Uterine smooth muscle cell (primary cell): ENCODE results near the gene TMEM147. TPM values are rescaled to one million over a fixed set of nuclear protein-coding genes. Genes with fewer than 3 reads are reported as not detected.

ENCODE experiments used
- total RNA-seq: library from RNA; depleted of rRNA; stranded (reverse); fragments of >200 nt; gene quantifications from 2 replicates; pipeline ENCODE4 v1.2.3, GENCODE V29; 2014

TMEM147 gene, protein sequence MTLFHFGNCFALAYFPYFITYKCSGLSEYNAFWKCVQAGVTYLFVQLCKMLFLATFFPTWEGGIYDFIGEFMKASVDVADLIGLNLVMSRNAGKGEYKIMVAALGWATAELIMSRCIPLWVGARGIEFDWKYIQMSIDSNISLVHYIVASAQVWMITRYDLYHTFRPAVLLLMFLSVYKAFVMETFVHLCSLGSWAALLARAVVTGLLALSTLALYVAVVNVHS
- 80.7 and 104 TPM in 2 replicates for total RNA-seq

GRCh38 chr19:35545001-35545854 lies at the start of gene TMEM147:
TSS of gene TMEM147 (plus strand) at chr19:35545626. CDS start at chr19:35545740, 114 bp downstream.

DNA sequence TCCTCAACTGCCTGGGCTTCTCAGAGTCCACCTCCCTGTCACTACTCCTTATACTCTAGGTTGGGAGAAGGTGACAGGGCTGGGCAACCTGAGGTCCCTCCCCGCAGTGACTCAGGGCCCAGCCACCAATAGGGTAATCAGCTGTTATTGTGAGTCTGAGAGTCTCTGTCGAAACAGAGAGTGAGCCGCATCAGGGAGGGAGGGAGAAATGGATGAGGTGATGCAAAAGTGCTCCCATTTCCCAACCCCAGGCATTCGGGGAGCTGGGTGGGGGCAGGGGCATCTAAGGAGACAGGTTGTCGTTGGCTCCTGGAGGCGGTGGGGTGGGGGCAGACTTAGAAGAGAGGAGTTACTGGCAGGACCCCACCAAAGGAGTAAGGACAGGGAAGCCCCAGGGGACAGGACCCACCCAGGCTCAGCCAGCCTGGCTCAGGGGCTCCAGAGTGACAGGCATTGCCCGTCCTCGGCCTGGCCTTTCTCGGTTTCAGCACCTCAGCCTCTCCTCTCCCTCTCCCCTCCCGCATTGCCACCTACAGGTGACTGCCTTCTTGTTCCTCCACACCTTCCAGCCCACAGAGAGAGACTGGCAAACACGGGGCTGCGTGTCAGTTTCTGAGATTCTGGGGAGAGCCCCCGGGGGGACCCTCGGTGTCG lies 31.7 kb upstream of the TMEM147 start, which contains the start of gene DMKN:
TSS of gene DMKN (minus strand) at position 22 of the 654 bp plus-strand sequence. CDS start 174 bp downstream, outside the sequence.

DNA sequence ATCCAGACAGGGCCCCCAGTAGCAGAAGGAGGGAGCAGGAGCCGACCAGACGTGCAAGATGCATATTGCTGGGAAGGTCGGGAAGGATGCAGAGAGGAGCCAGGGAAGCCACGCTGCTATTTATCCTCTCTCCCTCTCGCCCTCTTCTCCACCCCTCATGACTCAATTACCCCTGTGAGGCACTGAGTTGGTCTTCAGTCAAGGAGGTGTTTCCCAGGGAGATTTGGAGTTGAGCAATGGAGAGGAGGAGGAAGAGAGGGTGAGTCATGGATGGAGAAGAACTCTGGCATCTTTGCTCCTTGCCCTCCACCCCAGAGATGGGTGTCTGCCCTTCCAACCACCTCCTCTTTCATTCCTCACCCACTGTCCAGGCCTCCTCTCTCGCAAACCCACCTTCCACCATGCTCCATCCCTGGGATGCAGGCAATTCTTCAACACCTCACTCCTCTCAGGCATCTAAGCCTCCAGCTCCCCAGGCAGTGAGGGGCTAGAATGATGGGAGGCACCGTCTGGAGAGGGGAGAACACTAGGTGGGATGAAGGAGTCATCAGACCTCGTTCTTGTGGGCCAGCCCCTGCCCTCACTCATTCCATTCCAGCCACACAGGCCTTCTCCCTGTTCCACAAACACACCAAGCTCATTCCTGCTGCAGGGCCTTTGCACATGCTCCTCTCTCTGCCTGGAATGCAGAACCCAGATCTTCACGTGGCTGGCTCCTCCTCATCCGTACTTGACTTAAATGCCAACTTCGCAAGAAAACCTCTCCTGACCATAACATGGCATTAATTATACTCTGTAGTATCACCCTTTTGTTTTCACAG lies 17.0 kb upstream of the TMEM147 start, which contains the start of gene SBSN:
TSS of gene SBSN (minus strand) at position 94 of the 821 bp plus-strand sequence. CDS start at position 64, 30 bp downstream.

DNA sequence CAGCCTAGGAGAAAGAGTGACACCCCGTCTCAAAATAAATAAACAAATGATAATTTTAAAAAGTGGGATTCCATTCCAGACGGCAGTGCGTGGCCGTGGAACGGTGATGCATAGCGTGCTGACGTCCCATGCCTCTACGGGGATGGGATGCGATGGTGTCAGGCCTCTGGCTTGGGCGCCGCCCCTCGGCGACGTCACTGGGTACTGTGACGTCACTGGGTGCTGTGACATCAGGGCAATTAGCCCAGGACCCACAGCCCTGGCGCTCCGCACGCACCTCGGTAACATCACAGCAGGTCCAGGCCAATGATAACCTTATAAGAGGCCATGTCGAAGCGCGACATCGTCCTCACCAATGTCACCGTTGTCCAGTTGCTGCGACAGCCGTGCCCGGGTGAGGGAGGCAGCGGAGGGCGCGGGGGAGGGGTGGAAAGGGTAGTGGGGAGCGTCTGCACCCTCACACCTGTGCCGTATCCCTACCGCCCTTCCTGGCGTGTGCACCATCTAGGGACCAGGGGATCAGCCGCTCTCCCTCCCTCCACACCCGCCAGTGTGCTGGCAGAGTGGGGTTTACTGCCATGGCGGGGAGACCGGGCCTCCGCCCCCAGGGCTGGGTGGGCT lies 12.1 kb upstream of the TMEM147 start, which contains the start of gene GAPDHS:
TSS of gene GAPDHS (plus strand) at position 256 of the 621 bp plus-strand sequence. CDS start at position 328, 72 bp downstream.

DNA sequence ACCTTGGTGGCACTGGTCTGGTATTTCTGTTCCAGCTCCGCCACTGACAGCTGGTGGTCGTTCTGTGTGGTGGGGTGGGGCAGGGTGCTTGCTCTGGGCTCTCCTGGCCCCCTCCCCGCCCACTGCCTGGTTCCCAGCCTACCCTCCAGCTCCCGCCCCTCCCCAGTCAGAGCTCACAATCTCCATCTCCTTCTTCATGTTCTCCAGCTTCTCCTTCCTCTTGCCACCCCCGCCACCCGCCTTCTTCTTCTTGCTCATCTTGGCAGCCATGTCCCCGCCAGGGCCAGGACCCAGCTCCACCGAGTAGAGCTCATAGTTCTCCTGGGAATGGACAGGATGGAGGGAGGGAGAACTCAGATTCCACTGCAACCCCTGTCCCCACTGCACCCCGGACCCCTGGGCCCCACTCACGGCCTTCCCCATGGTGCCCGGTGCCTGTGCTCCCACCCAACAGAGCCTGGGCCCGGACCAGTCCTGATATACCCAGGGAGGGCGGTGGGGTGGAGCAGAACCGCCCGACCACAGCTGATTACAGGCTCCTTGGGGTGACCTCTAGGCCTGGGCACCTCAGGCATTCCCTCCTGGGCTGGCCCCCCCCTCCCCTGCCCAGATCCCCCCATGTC lies 17.9 kb downstream of the TMEM147 start, which contains the start of gene ATP4A:
TSS of gene ATP4A (minus strand) at position 452 of the 623 bp plus-strand sequence. CDS start at position 423, 29 bp downstream.

DNA sequence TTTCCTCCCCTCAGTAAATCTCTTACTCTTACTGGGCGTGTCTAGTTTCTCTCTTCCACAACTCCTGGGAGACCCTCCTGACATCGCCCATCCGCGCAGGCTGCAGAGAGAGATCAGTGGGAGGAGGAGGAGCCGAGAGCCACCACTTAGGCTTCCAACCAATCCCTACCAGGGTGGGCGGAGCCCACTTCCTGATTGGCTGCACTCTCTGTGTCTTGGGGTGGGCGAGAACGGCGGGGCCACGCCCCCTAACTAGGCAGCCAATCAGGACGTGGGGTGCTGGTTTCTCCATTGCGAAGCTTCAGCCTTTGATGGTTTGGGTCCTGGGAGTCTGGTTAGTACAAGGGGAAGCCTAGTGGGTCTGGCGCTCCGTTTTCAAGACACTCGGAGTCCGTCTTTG lies 40.4 kb downstream of the TMEM147 start, which contains the start of gene PMIS2:
TSS of gene PMIS2 (plus strand) at position 326 of the 400 bp plus-strand sequence. CDS start 87 bp downstream, outside the sequence.

Other genes starting within 250 kb of the TMEM147 start
- gene CD22, start 216.4 kb upstream of the TMEM147 start, total RNA-seq, result 0.25 and 0.55 TPM in 2 replicates
- gene FFAR1, start 197.7 kb upstream of the TMEM147 start, total RNA-seq, result not detected in 2 replicates
- not detected in 2 replicates for gene FFAR3, start 187.2 kb upstream of the TMEM147 start, total RNA-seq
- gene GPR42, start 174.6 kb upstream of the TMEM147 start, total RNA-seq, result not detected in 2 replicates
- not detected in 2 replicates for gene FFAR2, start 97.4 kb upstream of the TMEM147 start, total RNA-seq
- gene KRTDAP, start 55.2 kb upstream of the TMEM147 start, total RNA-seq, result not detected in 2 replicates
- gene DMKN, start 32.0 kb upstream of the TMEM147 start, total RNA-seq, result 14.1 and 21.9 TPM in 2 replicates
- gene SBSN, start 17.3 kb upstream of the TMEM147 start, total RNA-seq, result 1.7 and 4.5 TPM in 2 replicates
- gene GAPDHS, start 12.2 kb upstream of the TMEM147 start, total RNA-seq, result not detected in 2 replicates
- not detected in 2 replicates for gene ATP4A, start 18.0 kb downstream of the TMEM147 start, total RNA-seq
- not detected in 2 replicates for gene PMIS2, start 40.5 kb downstream of the TMEM147 start, total RNA-seq
- gene HAUS5, start 67.1 kb downstream of the TMEM147 start, total RNA-seq, result 9.4 and 16.6 TPM in 2 replicates
- 41.0 and 49.0 TPM in 2 replicates for gene RBM42, start 83.4 kb downstream of the TMEM147 start, total RNA-seq
- 0.11 and 0.50 TPM in 2 replicates for gene ETV2, start 96.1 kb downstream of the TMEM147 start, total RNA-seq
- 324 and 362 TPM in 2 replicates for gene COX6B1, start 102.7 kb downstream of the TMEM147 start, total RNA-seq
- not detected in 2 replicates for gene UPK1A, start 120.9 kb downstream of the TMEM147 start, total RNA-seq
- not detected in 2 replicates for gene ZBTB32, start 158.9 kb downstream of the TMEM147 start, total RNA-seq
- 7.5 TPM in 2 replicates for gene KMT2B, start 172.4 kb downstream of the TMEM147 start, total RNA-seq
- gene IGFLR1, start 196.8 kb downstream of the TMEM147 start, total RNA-seq, result 0.62 and 0.66 TPM in 2 replicates
- gene U2AF1L4, start 199.8 kb downstream of the TMEM147 start, total RNA-seq, result 6.1 and 8.9 TPM in 2 replicates
- 8.6 and 12.1 TPM in 2 replicates for gene PSENEN, start 200.0 kb downstream of the TMEM147 start, total RNA-seq
- 12.2 and 16.5 TPM in 2 replicates for gene LIN37, start 202.9 kb downstream of the TMEM147 start, total RNA-seq
- 49.6 and 161 TPM in 2 replicates for gene HSPB6, start 211.4 kb downstream of the TMEM147 start, total RNA-seq
- 6.1 and 7.9 TPM in 2 replicates for gene PROSER3, start 212.6 kb downstream of the TMEM147 start, total RNA-seq
- 6.2 and 11.7 TPM in 2 replicates for gene ARHGAP33, start 229.9 kb downstream of the TMEM147 start, total RNA-seq